Heart right ventricle (tissue), 16 donors: ENCODE results near the gene TTC7B. TPM values are rescaled to one million over a fixed set of nuclear protein-coding genes. Genes with fewer than 3 reads are reported as not detected.
"Not testable (repeated sequence)": the region's sequence is repeated elsewhere in the genome, so short reads cannot be mapped to it uniquely, and the experiment has no call there.

ENCODE experiments used
- ATAC-seq, 8 donors: fragments of 200-7000 bp; cut with Tn5 transposase; one replicate each; pipeline ENCODE4 v1.9.1; 2020; ENCODE audit warnings: mild to moderate bottlenecking in 8 of 8, moderate library complexity in 8 of 8, moderate number of reproducible peaks in 1 of 8
- DNase-seq, 2 donors: peaks; one replicate each; pipeline ENCODE4 v3.0.0-alpha.2; 2020
- H3K27ac ChIP-seq, 10 donors: fragments of 200-600 bp; sonication (generic) in 2 of 10; one replicate each; pipeline versions ENCODE4 v1.5.0 to v1.8.0; 2020 to 2022; ENCODE audit warnings: mild to moderate bottlenecking in 3 of 10
- H3K27me3 ChIP-seq, 7 donors: fragments of 200-600 bp; one replicate each; pipeline ENCODE4 v1.8.0; 2021 to 2022; ENCODE audit warnings: mild to moderate bottlenecking in 2 of 7
- H3K36me3 ChIP-seq, 9 donors: fragments of 200-600 bp; sonication (generic) in 1 of 9; one replicate each; pipeline versions ENCODE4 v1.5.0 to v1.8.0; 2020 to 2022; ENCODE audit warnings: mild to moderate bottlenecking in 2 of 9
- H3K4me1 ChIP-seq, 9 donors: fragments of 200-600 bp; sonication (generic) in 1 of 9; one replicate each; pipeline versions ENCODE4 v1.5.0 to v1.8.0; 2020 to 2022; ENCODE audit warnings: mild to moderate bottlenecking in 4 of 9
- H3K4me3 ChIP-seq, 10 donors: fragments of 200-600 bp; sonication (generic) in 2 of 10; one replicate each; pipeline versions ENCODE4 v1.5.0 to v1.8.0; 2020 to 2022; ENCODE audit warnings: mild to moderate bottlenecking in 7 of 10, moderate library complexity in 2 of 10
- H3K9me3 ChIP-seq, 11 donors: fragments of 200-600 bp in 10 of 11; sonication (generic) in 2 of 11; one replicate each; pipeline versions ENCODE4 v1.5.0 to v1.8.0; 2013 to 2022; ENCODE audit warnings: mild to moderate bottlenecking in 2 of 11, control low read depth in 1 of 11, moderate library complexity in 1 of 11
- CTCF ChIP-seq, 9 donors: fragments of 200-600 bp; sonication (generic) in 2 of 9; IDR thresholded peaks; one replicate each; pipeline versions ENCODE4 v1.5.0 to v1.8.0; 2021 to 2022; ENCODE audit warnings: antibody characterized with exemption in 9 of 9, mild to moderate bottlenecking in 5 of 9, moderate library complexity in 1 of 9
- WGBS, 2 donors: extraction: QIAGEN DNeasy Blood & Tissue Kit; methylation state at CpG; one replicate each; pipeline ENCODE4 v1.1.7; 2013; ENCODE audit warnings: inconsistent platforms in 1 of 2; 5-methylcytosine and 5-hydroxymethylcytosine counted together
- intact Hi-C, 10 donors: fragments of 100-400 bp; cut with DNase I; formaldehyde crosslinking; loops; one replicate each; pipeline versions ENCODE4 v1.11.1 to v1.14.2; 2022
- polyA plus RNA-seq, 2 donors: library from polyadenylated mRNA; stranded (reverse); fragments of 200-250 nt; gene quantifications; one replicate each; pipeline ENCODE4 v1.2.3, GENCODE V29; 2013
- total RNA-seq, 10 donors: library from RNA; stranded (reverse); fragmentation: NEBNext Ultra II Directional in 3 of 10; extraction: Animal tissue kit (Norgen Biotek cat#: 25700) in 3 of 10; gene quantifications; one replicate each; pipeline versions ENCODE4 v1.2.1 to v1.2.4, GENCODE V29; 2021 to 2023
- donor health status: Arrhythmogenic right ventricular cardiomyopathy.
- donor health status: ischemic (EF 13 %, LVEDD 7.1; RV severe dilation, severe dysfunction).
- donor health status: healthy with polysubstance abuse.
- donor health status: DM: no; HTN: yes; CAD: no.
- donor health status: DM: no; HTN: no; CAD: no.
- donor health status: ischemic (EF 25% LVEDD 6.9; RV normal size, moderate dysfunction).
- donor health status: ischemic (EF 25% LVEDD 5.7; RV mildly dilated, moderate dysfunction).
- donor health status: healthy.
- donor health status: DM: yes; HTN: yes; CAD: no.
- donor health status: Ischemic cardiomyopathy.
- donor health status: ischemic (EF 35%, LVEDD 5.7; RV mildly dilated, moderate dysfunction).
- donor health status: nonischemic (EF 11% LVEDD 7.7; RV severe dilation, severe dysfunction).
- donor health status: DM: yes; HTN: yes; CAD: no.
- donor health status: PGD.
- donor health status: ischemic (EF 29% LVEDD 5.4; RV normal size, mild dysfunction).
- donor health status: nonischemic (EF 23%, LVEDD 6.1; RV moderate dilation, normal function).

The TTC7B gene
- total and polyA plus RNA-seq, 12 donors: 23.0 to 79.4 (median 65.5) TPM

- Histone ChIP-seq H3K27ac (peak overlapping the region in 4 of 10 donors; percentile 41 to 72 (median 62)), H3K9me3 (no peaks in the 10 kb centered on the region), H3K36me3 (no peaks in the 10 kb centered on the region), H3K4me1 (peaks cover 0 to 25% (median 16%) of the 10 kb centered on the region in 9 donors), H3K4me3 (no peak overlapping the region), H3K27me3 (no peaks in the 10 kb centered on the region)
- no peak for TF ChIP-seq CTCF (IDR thresholded peaks at IDR 0.05)
- no peak for ATAC-seq
- DNase-seq: no peak
- intact Hi-C loops: no loop called here
- WGBS, 2 donors: 92 to 95% methylated on average over 17 of the region's 17 CpGs
Measured at GRCh38 chr14:90848944-90849731, 32.9 kb upstream of the TTC7B start.

GRCh38 chr14:90846511-90846910, 30.3 kb upstream of the TTC7B start:
- Histone ChIP-seq H3K4me1 (peaks cover 0 to 29% (median 16%) of the 10 kb centered on the region in 9 donors), H3K27me3 (no peaks in the 10 kb centered on the region), H3K27ac (no peak overlapping the region), H3K9me3 (no peaks in the 10 kb centered on the region), H3K4me3 (no peak overlapping the region), H3K36me3 (no peaks in the 10 kb centered on the region)
- intact Hi-C loops: no loop called here
- no peak for ATAC-seq
- WGBS, 2 donors: 91 to 92% methylated on average over 4 of the region's 4 CpGs
- TF ChIP-seq CTCF (IDR thresholded peaks at IDR 0.05): no peak
- no peak for DNase-seq

GRCh38 chr14:90844321-90844720, 28.1 kb upstream of the TTC7B start:
- no peak for ATAC-seq
- Histone ChIP-seq H3K9me3 (no peaks in the 10 kb centered on the region), H3K4me1 (peaks cover 0 to 17% (median 5%) of the 10 kb centered on the region in 9 donors), H3K36me3 (no peaks in the 10 kb centered on the region), H3K27ac (no peak overlapping the region), H3K4me3 (no peak overlapping the region), H3K27me3 (no peaks in the 10 kb centered on the region)
- TF ChIP-seq CTCF (IDR thresholded peaks at IDR 0.05): no peak
- no peak for DNase-seq
- 57 to 82% methylated on average over 3 of the region's 3 CpGs for WGBS, 2 donors
- intact Hi-C loops: no loop called here

GRCh38 chr14:90842726-90843125, 26.5 kb upstream of the TTC7B start:
- no peak overlapping the region for H3K4me3 ChIP-seq
- H3K36me3 ChIP-seq: no peaks in the 10 kb centered on the region
- DNase-seq (no peak), ATAC-seq (peak in 3 of 8 donors; percentile 19 to 32 (median 23))
- WGBS, 2 donors: 48 to 50% methylated on average over 6 of the region's 6 CpGs
- no peaks in the 10 kb centered on the region for H3K9me3 ChIP-seq
- intact Hi-C loops: no loop called here
- H3K27ac ChIP-seq: no peak overlapping the region
- TF ChIP-seq CTCF (IDR thresholded peaks at IDR 0.05): no peak
- H3K27me3 ChIP-seq: no peaks in the 10 kb centered on the region
- peaks cover 0 to 31% (median 17%) of the 10 kb centered on the region in 9 donors for H3K4me1 ChIP-seq

- H3K4me3 ChIP-seq, intact Hi-C loops, H3K27me3 ChIP-seq, H3K36me3 ChIP-seq, ATAC-seq, DNase-seq, H3K9me3 ChIP-seq: not testable (repeated sequence)
- peak overlapping the region in 3 of 10 donors; percentile 86 to 88 (median 86) for H3K27ac ChIP-seq
- peaks cover 0 to 32% (median 17%) of the 10 kb centered on the region in 9 donors for H3K4me1 ChIP-seq
- 97 to 99% methylated on average over 4 of the region's 4 CpGs for WGBS, 2 donors
Measured at GRCh38 chr14:90840667-90841066, 24.4 kb upstream of the TTC7B start.
